Neural crest cell (in vitro differentiated cells): ENCODE data around the gene SFR1. TPM values are rescaled to one million over a fixed set of nuclear protein-coding genes. Genes with fewer than 3 reads are reported as not detected.
A peak's percentile ranks its signal among the peaks of the same experiment; 100 is the strongest.

Experiments
- DNase-seq: peaks from one replicate; pipeline ENCODE4 v3.0.0; 2021; ENCODE audit warnings: low read depth, mixed read lengths, low spot score
- H3K27ac Mint-ChIP-seq: one replicate; pipeline ENCODE4 v1.8.0; 2021; ENCODE audit warnings: mild to moderate bottlenecking, mixed read lengths; ENCODE audit not compliant: unreplicated experiment
- H3K27me3 Mint-ChIP-seq: 2 replicates; pipeline ENCODE4 v1.8.0; 2021; ENCODE audit warnings: low read depth, mild to moderate bottlenecking, mixed read lengths
- H3K36me3 Mint-ChIP-seq: 2 replicates; pipeline ENCODE4 v1.8.0; 2021; ENCODE audit warnings: low read depth, mild to moderate bottlenecking, mixed read lengths
- H3K4me1 Mint-ChIP-seq: 2 replicates; pipeline ENCODE4 v1.8.0; 2021; ENCODE audit warnings: mixed read lengths
- H3K4me3 Mint-ChIP-seq: one replicate; pipeline ENCODE4 v1.8.0; 2021; ENCODE audit warnings: mild to moderate bottlenecking, mixed read lengths
- H3K9me3 Mint-ChIP-seq: 2 replicates; pipeline ENCODE4 v1.8.0; 2021; ENCODE audit warnings: mixed read lengths
- long read RNA-seq: library from polyadenylated mRNA; unstranded; transcript quantifications from one replicate; pipeline ENCODE4 v2.0.0, GENCODE V29; 2020
- total RNA-seq: library from RNA; stranded (reverse); gene quantifications from 2 replicates; pipeline ENCODE4 v1.2.1, GENCODE V29; 2021
- TF ChIP-seq, protein P1 (sequence below): fragments of 200-600 bp; sonication (generic); conservative IDR thresholded peaks from 2 replicates; pipeline ENCODE4 v1.5.0; 2021; ENCODE audit warnings: antibody characterized with exemption, mild to moderate bottlenecking

Gene SFR1, protein sequence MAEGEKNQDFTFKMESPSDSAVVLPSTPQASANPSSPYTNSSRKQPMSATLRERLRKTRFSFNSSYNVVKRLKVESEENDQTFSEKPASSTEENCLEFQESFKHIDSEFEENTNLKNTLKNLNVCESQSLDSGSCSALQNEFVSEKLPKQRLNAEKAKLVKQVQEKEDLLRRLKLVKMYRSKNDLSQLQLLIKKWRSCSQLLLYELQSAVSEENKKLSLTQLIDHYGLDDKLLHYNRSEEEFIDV
- total RNA-seq: 13.9 and 14.0 TPM in 2 replicates
- long read RNA-seq, transcript SFR1-201 (4 exons, 1,438 nt): minor isoform, 9 of 35 reads
- long read RNA-seq, transcript SFR1-202 (4 exons, 1,503 nt): major isoform, 20 of 35 reads
- long read RNA-seq, partial matches to known transcripts: 5 of 35 reads
- long read RNA-seq, other reads (novel, unspliced or antisense): 1 of 35 reads

- DNase-seq: peak; percentile 95
- Mint-ChIP-seq H3K9me3 (no peaks in the 10 kb centered on the region), H3K27me3 (peaks cover 9% of the 10 kb centered on the region), H3K27ac (peak within 1 kb of the TSS; percentile 100), H3K4me3 (peak within 1 kb of the TSS; percentile 97), H3K36me3 (peaks cover 7% of the 10 kb centered on the region), H3K4me1 (peaks cover 31% of the 10 kb centered on the region)
- TF ChIP-seq, protein P1, sequence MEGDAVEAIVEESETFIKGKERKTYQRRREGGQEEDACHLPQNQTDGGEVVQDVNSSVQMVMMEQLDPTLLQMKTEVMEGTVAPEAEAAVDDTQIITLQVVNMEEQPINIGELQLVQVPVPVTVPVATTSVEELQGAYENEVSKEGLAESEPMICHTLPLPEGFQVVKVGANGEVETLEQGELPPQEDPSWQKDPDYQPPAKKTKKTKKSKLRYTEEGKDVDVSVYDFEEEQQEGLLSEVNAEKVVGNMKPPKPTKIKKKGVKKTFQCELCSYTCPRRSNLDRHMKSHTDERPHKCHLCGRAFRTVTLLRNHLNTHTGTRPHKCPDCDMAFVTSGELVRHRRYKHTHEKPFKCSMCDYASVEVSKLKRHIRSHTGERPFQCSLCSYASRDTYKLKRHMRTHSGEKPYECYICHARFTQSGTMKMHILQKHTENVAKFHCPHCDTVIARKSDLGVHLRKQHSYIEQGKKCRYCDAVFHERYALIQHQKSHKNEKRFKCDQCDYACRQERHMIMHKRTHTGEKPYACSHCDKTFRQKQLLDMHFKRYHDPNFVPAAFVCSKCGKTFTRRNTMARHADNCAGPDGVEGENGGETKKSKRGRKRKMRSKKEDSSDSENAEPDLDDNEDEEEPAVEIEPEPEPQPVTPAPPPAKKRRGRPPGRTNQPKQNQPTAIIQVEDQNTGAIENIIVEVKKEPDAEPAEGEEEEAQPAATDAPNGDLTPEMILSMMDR: peak; percentile 73
Measured at GRCh38 chr10:104121485-104122224, at the start of gene SFR1. SFR1 (plus strand) TSS chr10:104122171; CDS start chr10:104122184, 13 bp downstream.

- peaks cover 2% of the 10 kb centered on the region for H3K27me3 Mint-ChIP-seq
- DNase-seq: no peak
- no peaks in the 10 kb centered on the region for H3K9me3 Mint-ChIP-seq
- TF ChIP-seq, protein P1: no peak
- no peak overlapping the region for H3K4me3 Mint-ChIP-seq
- peaks cover under 1% of the 10 kb centered on the region for H3K4me1 Mint-ChIP-seq
- no peak overlapping the region for H3K27ac Mint-ChIP-seq
- H3K36me3 Mint-ChIP-seq: no peaks in the 10 kb centered on the region
Measured at GRCh38 chr10:104072786-104073185, 49.2 kb upstream of the SFR1 start.

DNA sequence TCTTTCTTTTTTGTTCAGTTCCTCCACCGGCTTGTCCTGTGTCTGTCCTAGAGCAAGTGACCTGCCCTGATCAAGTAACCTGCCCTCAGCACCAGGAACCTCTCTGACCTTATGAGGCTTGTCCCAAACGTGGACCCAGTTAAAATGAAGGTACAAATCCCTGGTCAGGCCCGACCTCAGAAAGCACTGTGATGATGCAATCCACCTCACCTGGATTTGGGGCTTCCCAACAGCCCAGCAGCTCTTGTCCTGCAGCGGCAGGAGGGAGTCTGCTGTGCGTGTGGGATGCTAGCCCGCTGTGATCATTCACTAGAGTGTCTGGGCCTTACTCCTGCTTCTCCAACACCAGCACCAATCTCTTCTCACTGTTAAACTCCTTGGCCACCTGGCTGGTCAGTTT, 47.5 kb upstream of the SFR1 start:
- H3K4me1 Mint-ChIP-seq: peaks cover 4% of the 10 kb centered on the region

DNA sequence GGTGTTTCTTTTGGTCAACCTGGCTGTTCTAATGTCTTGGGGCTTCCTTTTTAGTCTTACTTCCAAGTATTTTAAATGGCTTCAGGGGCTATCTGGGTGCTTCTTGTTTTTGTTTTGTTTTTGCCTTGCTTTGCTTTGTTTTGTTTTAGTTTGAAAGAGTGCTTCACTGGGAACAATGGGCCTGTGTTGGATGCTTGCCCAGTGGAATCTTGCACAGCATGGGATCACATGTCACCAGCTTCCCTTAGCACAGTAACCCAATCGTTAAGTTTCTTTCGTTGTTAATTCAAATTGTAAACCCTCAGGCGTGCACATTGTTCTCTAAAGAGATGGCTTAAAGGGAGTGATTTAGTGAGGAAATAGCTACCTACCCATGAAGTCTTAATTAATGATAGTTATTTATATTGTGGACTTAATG, 45.2 kb upstream of the SFR1 start:
- Mint-ChIP-seq H3K27ac (no peak overlapping the region), H3K4me3 (no peak overlapping the region), H3K9me3 (no peaks in the 10 kb centered on the region), H3K36me3 (no peaks in the 10 kb centered on the region), H3K27me3 (no peaks in the 10 kb centered on the region), H3K4me1 (peaks cover 9% of the 10 kb centered on the region)
- no peak for DNase-seq
- TF ChIP-seq, protein P1: no peak

More for the DNA sequence above, 47.5 kb upstream of the SFR1 start:
- Mint-ChIP-seq H3K27ac (no peak overlapping the region), H3K4me3 (no peak overlapping the region), H3K9me3 (no peaks in the 10 kb centered on the region), H3K27me3 (no peaks in the 10 kb centered on the region), H3K36me3 (no peaks in the 10 kb centered on the region)
- no peak for DNase-seq
- TF ChIP-seq, protein P1: no peak

DNA sequence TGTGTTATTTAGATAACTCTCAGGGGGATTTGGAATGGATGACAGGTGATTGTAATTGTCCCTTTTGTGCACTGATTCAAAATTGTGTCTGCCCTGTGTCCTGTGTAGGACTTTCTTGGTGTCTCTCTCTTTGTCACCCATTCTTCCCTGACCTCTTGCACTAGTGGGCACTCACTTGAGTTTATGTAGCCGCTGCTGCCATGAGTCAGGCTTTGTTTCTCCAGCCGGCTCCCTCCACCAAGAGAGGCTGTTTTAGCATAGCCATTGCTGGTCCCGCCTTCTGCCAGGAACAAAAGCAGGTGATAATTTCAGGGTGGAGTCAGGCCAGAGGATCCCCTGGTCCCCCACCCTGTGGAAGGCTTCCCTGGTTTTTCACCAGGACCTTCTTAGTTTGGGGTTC, 44.7 kb upstream of the SFR1 start:
- Mint-ChIP-seq H3K4me3 (no peak overlapping the region), H3K4me1 (peaks cover 9% of the 10 kb centered on the region), H3K27me3 (no peaks in the 10 kb centered on the region), H3K27ac (no peak overlapping the region), H3K9me3 (no peaks in the 10 kb centered on the region), H3K36me3 (no peaks in the 10 kb centered on the region)
- TF ChIP-seq, protein P1: no peak
- DNase-seq: no peak
